A549 (cell line): ENCODE results near the gene SHISA6.

ENCODE experiments used
- EP300 ChIP-seq, 2 experiments: fragments of >200 bp; sonication (Bioruptor Twin); formaldehyde crosslinking; IDR thresholded peaks; 2 replicates in 1 of 2; 3 replicates in 1 of 2; pipeline ENCODE4 v1.6.1; 2016 to 2017
- HDAC2 ChIP-seq: fragments of 200-600 bp; sonication (generic); IDR thresholded peaks from 2 replicates; pipeline ENCODE4 v1.6.1; 2016
- JUN ChIP-seq, 2 experiments: fragments of >200 bp; sonication (Bioruptor Twin); formaldehyde crosslinking; IDR thresholded peaks; 2 replicates in 1 of 2; 3 replicates in 1 of 2; pipeline ENCODE4 v1.6.1; 2016 to 2017
- JUNB ChIP-seq: fragments of >200 bp; sonication (Bioruptor Twin); formaldehyde crosslinking; IDR thresholded peaks from 2 replicates; pipeline ENCODE4 v1.6.1; 2016
- RCOR1 ChIP-seq: fragments of 150-350 bp; IDR thresholded peaks from 2 replicates; pipeline ENCODE4 v1.6.1; 2014; ENCODE audit warnings: antibody characterized with exemption, low read length, low read depth
- RFX5 ChIP-seq: fragments of 450-650 bp; IDR thresholded peaks from 2 replicates; pipeline ENCODE4 v1.7.1; 2014; ENCODE audit warnings: antibody characterized with exemption, mild to moderate bottlenecking, moderate library complexity
- ZNF302 ChIP-seq: fragments of 250-450 bp; sonication (Bioruptor Pico); IDR thresholded peaks from 2 replicates; pipeline ENCODE4 v1.9.0; 2021; ENCODE audit warnings: inconsistent platforms, mild to moderate bottlenecking, moderate library complexity
- TF ChIP-seq, protein P1 (sequence below): fragments of 200-600 bp; sonication (generic); IDR thresholded peaks from 2 replicates; pipeline ENCODE4 v1.6.1; 2016; ENCODE audit warnings: antibody characterized with exemption, mild to moderate bottlenecking, moderate library complexity
- TF ChIP-seq, protein P2 (sequence below): fragments of >200 bp; sonication (Bioruptor Twin); formaldehyde crosslinking; IDR thresholded peaks from 3 replicates; pipeline ENCODE4 v1.5.1; 2016
- TF ChIP-seq, protein P3 (sequence below): fragments of 450-650 bp; IDR thresholded peaks from 2 replicates; pipeline ENCODE4 v1.6.1; 2014; ENCODE audit warnings: antibody characterized with exemption

GRCh38 chr17:11356371-11356770 is 115.4 kb downstream of the SHISA6 start:
- TF ChIP-seq, protein P1, sequence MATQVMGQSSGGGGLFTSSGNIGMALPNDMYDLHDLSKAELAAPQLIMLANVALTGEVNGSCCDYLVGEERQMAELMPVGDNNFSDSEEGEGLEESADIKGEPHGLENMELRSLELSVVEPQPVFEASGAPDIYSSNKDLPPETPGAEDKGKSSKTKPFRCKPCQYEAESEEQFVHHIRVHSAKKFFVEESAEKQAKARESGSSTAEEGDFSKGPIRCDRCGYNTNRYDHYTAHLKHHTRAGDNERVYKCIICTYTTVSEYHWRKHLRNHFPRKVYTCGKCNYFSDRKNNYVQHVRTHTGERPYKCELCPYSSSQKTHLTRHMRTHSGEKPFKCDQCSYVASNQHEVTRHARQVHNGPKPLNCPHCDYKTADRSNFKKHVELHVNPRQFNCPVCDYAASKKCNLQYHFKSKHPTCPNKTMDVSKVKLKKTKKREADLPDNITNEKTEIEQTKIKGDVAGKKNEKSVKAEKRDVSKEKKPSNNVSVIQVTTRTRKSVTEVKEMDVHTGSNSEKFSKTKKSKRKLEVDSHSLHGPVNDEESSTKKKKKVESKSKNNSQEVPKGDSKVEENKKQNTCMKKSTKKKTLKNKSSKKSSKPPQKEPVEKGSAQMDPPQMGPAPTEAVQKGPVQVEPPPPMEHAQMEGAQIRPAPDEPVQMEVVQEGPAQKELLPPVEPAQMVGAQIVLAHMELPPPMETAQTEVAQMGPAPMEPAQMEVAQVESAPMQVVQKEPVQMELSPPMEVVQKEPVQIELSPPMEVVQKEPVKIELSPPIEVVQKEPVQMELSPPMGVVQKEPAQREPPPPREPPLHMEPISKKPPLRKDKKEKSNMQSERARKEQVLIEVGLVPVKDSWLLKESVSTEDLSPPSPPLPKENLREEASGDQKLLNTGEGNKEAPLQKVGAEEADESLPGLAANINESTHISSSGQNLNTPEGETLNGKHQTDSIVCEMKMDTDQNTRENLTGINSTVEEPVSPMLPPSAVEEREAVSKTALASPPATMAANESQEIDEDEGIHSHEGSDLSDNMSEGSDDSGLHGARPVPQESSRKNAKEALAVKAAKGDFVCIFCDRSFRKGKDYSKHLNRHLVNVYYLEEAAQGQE, result no peak
- TF ChIP-seq JUN (IDR thresholded peaks at IDR 0.05) (no peak), JUNB (no peak), RFX5 (no peak), ZNF302 (CRISPR knock-in tag) (no peak), EP300 (IDR thresholded peaks at IDR 0.05) (no peak), RCOR1 (no peak), HDAC2 (no peak)
- TF ChIP-seq, protein P2, sequence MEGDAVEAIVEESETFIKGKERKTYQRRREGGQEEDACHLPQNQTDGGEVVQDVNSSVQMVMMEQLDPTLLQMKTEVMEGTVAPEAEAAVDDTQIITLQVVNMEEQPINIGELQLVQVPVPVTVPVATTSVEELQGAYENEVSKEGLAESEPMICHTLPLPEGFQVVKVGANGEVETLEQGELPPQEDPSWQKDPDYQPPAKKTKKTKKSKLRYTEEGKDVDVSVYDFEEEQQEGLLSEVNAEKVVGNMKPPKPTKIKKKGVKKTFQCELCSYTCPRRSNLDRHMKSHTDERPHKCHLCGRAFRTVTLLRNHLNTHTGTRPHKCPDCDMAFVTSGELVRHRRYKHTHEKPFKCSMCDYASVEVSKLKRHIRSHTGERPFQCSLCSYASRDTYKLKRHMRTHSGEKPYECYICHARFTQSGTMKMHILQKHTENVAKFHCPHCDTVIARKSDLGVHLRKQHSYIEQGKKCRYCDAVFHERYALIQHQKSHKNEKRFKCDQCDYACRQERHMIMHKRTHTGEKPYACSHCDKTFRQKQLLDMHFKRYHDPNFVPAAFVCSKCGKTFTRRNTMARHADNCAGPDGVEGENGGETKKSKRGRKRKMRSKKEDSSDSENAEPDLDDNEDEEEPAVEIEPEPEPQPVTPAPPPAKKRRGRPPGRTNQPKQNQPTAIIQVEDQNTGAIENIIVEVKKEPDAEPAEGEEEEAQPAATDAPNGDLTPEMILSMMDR, result no peak
- TF ChIP-seq, protein P3, sequence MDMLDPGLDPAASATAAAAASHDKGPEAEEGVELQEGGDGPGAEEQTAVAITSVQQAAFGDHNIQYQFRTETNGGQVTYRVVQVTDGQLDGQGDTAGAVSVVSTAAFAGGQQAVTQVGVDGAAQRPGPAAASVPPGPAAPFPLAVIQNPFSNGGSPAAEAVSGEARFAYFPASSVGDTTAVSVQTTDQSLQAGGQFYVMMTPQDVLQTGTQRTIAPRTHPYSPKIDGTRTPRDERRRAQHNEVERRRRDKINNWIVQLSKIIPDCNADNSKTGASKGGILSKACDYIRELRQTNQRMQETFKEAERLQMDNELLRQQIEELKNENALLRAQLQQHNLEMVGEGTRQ, result no peak
